ENCODE results near the gene AVPR1B.

The AVPR1B gene

GRCh38 chr1:206098242-206098919 is 18.8 kb downstream of the AVPR1B start:
- H3K4me3 ChIP-seq (ENCODE audit: low read length): no peak overlapping the region
- DNase-seq (ENCODE audit: low read depth): no peak

DNA sequence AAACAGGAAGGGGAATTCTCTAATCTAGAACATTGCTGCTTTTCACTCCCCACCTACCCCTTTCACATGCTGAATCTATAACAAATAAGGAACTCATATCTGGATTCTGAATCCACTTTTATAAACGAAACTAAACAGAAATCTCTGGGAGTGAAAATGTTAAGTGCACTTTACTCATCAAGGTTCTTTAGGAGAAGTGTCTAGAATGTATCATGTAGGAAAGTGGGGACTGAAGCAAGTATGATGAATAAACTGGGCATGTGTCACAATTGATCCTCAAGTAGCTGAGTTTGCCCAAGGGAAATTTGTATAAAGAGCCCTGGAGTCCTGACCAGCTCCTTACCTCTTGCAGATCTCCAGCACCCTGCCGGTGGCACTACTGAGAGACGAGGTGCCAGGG is 19.8 kb downstream of the AVPR1B start:
- H3K4me3 ChIP-seq (ENCODE audit: low read length): no peak overlapping the region
- no peak for DNase-seq (ENCODE audit: low read depth)
- TF ChIP-seq, protein P1, sequence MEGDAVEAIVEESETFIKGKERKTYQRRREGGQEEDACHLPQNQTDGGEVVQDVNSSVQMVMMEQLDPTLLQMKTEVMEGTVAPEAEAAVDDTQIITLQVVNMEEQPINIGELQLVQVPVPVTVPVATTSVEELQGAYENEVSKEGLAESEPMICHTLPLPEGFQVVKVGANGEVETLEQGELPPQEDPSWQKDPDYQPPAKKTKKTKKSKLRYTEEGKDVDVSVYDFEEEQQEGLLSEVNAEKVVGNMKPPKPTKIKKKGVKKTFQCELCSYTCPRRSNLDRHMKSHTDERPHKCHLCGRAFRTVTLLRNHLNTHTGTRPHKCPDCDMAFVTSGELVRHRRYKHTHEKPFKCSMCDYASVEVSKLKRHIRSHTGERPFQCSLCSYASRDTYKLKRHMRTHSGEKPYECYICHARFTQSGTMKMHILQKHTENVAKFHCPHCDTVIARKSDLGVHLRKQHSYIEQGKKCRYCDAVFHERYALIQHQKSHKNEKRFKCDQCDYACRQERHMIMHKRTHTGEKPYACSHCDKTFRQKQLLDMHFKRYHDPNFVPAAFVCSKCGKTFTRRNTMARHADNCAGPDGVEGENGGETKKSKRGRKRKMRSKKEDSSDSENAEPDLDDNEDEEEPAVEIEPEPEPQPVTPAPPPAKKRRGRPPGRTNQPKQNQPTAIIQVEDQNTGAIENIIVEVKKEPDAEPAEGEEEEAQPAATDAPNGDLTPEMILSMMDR (conservative IDR thresholded peaks at IDR 0.05; ENCODE audit: low read length): no peak

More at GRCh38 chr1:206098242-206098919, 18.8 kb downstream of the AVPR1B start:
- TF ChIP-seq, protein P1 (conservative IDR thresholded peaks at IDR 0.05; ENCODE audit: low read length): no peak

- H3K4me3 ChIP-seq (ENCODE audit: low read length): no peak overlapping the region
Measured at GRCh38 chr1:206094024-206094423, 23.2 kb downstream of the AVPR1B start.

DNA sequence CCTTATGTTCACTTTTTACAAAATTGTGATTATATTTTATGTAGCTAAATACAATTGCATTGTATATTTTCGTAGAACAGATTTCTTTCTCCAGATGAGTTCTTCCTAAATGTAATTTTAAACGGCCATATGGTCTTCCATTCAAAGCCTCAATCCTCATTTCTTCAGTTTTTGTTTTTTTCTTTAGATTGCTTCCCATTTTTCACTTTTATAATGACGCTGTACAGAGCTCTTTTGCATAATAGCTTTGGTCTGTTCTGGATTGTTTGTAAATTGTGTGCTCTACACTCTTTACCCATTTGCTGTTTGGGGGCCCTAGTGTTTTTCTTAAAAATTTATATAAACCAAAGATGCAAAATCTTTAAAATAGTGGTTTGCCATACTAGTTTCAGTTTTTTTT is 27.8 kb downstream of the AVPR1B start:
- TF ChIP-seq, protein P1 (conservative IDR thresholded peaks at IDR 0.05; ENCODE audit: low read length): no peak
- H3K4me3 ChIP-seq (ENCODE audit: low read length): no peak overlapping the region
- DNase-seq (ENCODE audit: low read depth): no peak

More at GRCh38 chr1:206094024-206094423, 23.2 kb downstream of the AVPR1B start:
- TF ChIP-seq, protein P1 (conservative IDR thresholded peaks at IDR 0.05; ENCODE audit: low read length): no peak
- no peak for DNase-seq (ENCODE audit: low read depth)

GRCh38 chr1:206087091-206087490 is 30.1 kb downstream of the AVPR1B start:
- TF ChIP-seq, protein P1 (conservative IDR thresholded peaks at IDR 0.05; ENCODE audit: low read length): no peak
- DNase-seq (ENCODE audit: low read depth): no peak
- no peak overlapping the region for H3K4me3 ChIP-seq (ENCODE audit: low read length)

DNA sequence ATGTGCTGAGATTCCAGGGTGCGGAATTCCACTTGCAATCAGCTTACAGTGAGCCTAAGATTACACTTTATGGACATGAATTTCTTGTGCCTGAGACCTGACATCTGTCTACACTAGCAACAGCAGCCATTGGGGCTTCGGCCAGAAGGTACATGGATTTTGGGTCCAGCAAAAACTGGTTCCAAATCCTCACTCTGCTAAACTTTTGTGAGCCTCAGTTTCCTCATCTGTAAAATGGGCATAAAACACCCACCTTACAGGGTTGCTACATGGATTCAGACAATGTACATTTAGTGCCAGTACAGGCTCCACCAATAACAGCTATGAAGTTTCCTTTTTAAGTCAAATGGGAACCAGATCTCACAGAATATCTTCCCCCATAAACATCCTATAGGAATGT is 33.4 kb downstream of the AVPR1B start:
- H3K4me3 ChIP-seq (ENCODE audit: low read length): no peak overlapping the region
- DNase-seq (ENCODE audit: low read depth): no peak
- TF ChIP-seq, protein P1 (conservative IDR thresholded peaks at IDR 0.05; ENCODE audit: low read length): no peak
